Left ventricle myocardium inferior (tissue), 1 donor: Measurements from ENCODE around the gene VCAN. TPM values are rescaled to one million over a fixed set of nuclear protein-coding genes. Genes with fewer than 3 reads are reported as not detected.

ENCODE experiments used
- DNase-seq: peaks from one replicate; pipeline ENCODE4 v3.0.0-alpha.2; 2020
- H3K27ac ChIP-seq: fragments of 200-600 bp; replicated peaks from 2 replicates; pipeline ENCODE4 v1.8.0; 2021
- H3K27me3 ChIP-seq: fragments of 200-600 bp; 2 replicates; pipeline ENCODE4 v1.8.0; 2021; ENCODE audit warnings: low read depth
- H3K36me3 ChIP-seq: fragments of 200-600 bp; 2 replicates; pipeline ENCODE4 v1.8.0; 2021
- H3K4me1 ChIP-seq: fragments of 200-600 bp; 2 replicates; pipeline ENCODE4 v1.8.0; 2021
- H3K4me3 ChIP-seq: fragments of 200-600 bp; 2 replicates; pipeline ENCODE4 v1.8.0; 2021; ENCODE audit warnings: mild to moderate bottlenecking, moderate library complexity
- H3K9me3 ChIP-seq: fragments of 200-600 bp; replicated peaks from 2 replicates; pipeline ENCODE4 v1.8.0; 2021
- CTCF ChIP-seq: fragments of 200-600 bp; IDR thresholded peaks from 2 replicates; pipeline ENCODE4 v1.8.0; 2021; ENCODE audit warnings: antibody characterized with exemption, mild to moderate bottlenecking, borderline replicate concordance
- intact Hi-C: fragments of 100-400 bp; cut with micrococcal nuclease; formaldehyde crosslinking; loops from one replicate; pipeline ENCODE4 v1.11.0; 2022
- total RNA-seq: library from RNA; stranded (reverse); fragmentation: NEBNext Ultra II Directional; extraction: Animal tissue kit (Norgen Biotek cat#: 25700); gene quantifications from one replicate; pipeline ENCODE4 v1.2.1, GENCODE V29; 2021
- donor health status: DM: no; HTN: yes; CAD: no; lungs with severe emphysema.

Gene VCAN
- total RNA-seq, 1 donor from 2014 or later = 25.2 TPM

- no peaks in the 10 kb centered on the region for H3K27me3 ChIP-seq
- intact Hi-C loops = loop anchor here (10.0 kb wide), 1 partner anchor 1213 kb away; no protein-coding TSS in a partner anchor
- no peak overlapping the region for H3K27ac ChIP-seq
- H3K4me1 ChIP-seq = peaks cover 8% of the 10 kb centered on the region
- H3K9me3 ChIP-seq = no peaks in the 10 kb centered on the region
- H3K4me3 ChIP-seq = no peak overlapping the region
- no peak for TF ChIP-seq CTCF
- no peaks in the 10 kb centered on the region for H3K36me3 ChIP-seq
- DNase-seq = no peak
Observed at GRCh38 chr5:83568186-83568585, 96.6 kb downstream of the VCAN start.

DNA sequence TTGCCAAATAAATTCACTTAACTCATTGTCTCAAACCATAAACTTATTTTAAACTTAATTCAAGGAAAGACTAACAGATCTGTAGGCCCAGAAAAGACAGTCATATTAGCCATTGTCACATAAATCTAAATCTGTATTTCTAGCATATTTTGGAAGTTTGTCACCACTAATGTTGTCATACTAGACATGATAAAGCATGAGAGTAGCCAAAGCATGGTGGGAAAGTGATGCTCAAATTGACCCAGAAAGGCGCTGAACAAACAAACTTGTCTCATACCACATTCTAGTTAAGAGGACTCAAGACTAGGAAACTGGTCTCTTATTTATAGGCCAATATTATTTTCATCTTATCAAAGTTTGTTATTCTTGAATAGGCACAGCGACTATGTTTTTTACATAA lies 99.4 kb downstream of the VCAN start:
- TF ChIP-seq CTCF = no peak
- Histone ChIP-seq H3K9me3 (no peaks in the 10 kb centered on the region), H3K4me3 (no peak overlapping the region), H3K36me3 (no peaks in the 10 kb centered on the region), H3K4me1 (no peaks in the 10 kb centered on the region), H3K27ac (no peak overlapping the region), H3K27me3 (no peaks in the 10 kb centered on the region)
- intact Hi-C loops = no loop called here
- DNase-seq = no peak

- no peak overlapping the region for H3K27ac ChIP-seq
- DNase-seq = no peak
- peaks cover 13% of the 10 kb centered on the region for H3K9me3 ChIP-seq
- intact Hi-C loops = no loop called here
- no peaks in the 10 kb centered on the region for H3K4me1 ChIP-seq
- H3K4me3 ChIP-seq = no peak overlapping the region
- peaks cover 6% of the 10 kb centered on the region for H3K36me3 ChIP-seq
- no peak for TF ChIP-seq CTCF
- no peaks in the 10 kb centered on the region for H3K27me3 ChIP-seq
Observed at GRCh38 chr5:83572271-83572670, 100.7 kb downstream of the VCAN start.

- Histone ChIP-seq H3K27me3 (no peaks in the 10 kb centered on the region), H3K9me3 (peaks cover 21% of the 10 kb centered on the region), H3K4me1 (no peaks in the 10 kb centered on the region), H3K27ac (no peak overlapping the region), H3K36me3 (peaks cover 6% of the 10 kb centered on the region), H3K4me3 (no peak overlapping the region)
- no peak for DNase-seq
- intact Hi-C loops = no loop called here
- TF ChIP-seq CTCF = no peak
Observed at GRCh38 chr5:83576341-83576740, 104.8 kb downstream of the VCAN start.

GRCh38 chr5:83577036-83577636 lies 105.6 kb downstream of the VCAN start:
- DNase-seq = no peak
- H3K27ac ChIP-seq = no peak overlapping the region

More at GRCh38 chr5:83577036-83577636, 105.6 kb downstream of the VCAN start:
- Histone ChIP-seq H3K4me3 (no peak overlapping the region), H3K27me3 (no peaks in the 10 kb centered on the region), H3K4me1 (no peaks in the 10 kb centered on the region), H3K9me3 (peaks cover 21% of the 10 kb centered on the region), H3K36me3 (peaks cover 6% of the 10 kb centered on the region)
- TF ChIP-seq CTCF = no peak
- intact Hi-C loops = no loop called here
